Fibroblast of skin of right quadriceps (primary cell): ENCODE measurements around the gene ZMIZ1.
A peak's percentile ranks its signal among the peaks of the same experiment; 100 is the strongest.
"Not testable (repeated sequence)": the region's sequence is repeated elsewhere in the genome, so short reads cannot be mapped to it uniquely, and the experiment has no call there.

Experiments used
- DNase-seq: peaks from one replicate; pipeline ENCODE4 v3.0.0-alpha.2; 2013

Gene ZMIZ1

GRCh38 chr10:79332610-79333315 lies 264.0 kb downstream of the ZMIZ1 start:
- not testable (repeated sequence) for DNase-seq

GRCh38 chr10:79333513-79333912 lies 264.7 kb downstream of the ZMIZ1 start:
- peak; percentile 80 for DNase-seq

GRCh38 chr10:79334573-79334972 lies 265.8 kb downstream of the ZMIZ1 start:
- DNase-seq: no peak

- no peak for DNase-seq
Measured at GRCh38 chr10:79335094-79335469, 266.3 kb downstream of the ZMIZ1 start.

- no peak for DNase-seq
Measured at GRCh38 chr10:79335470-79336235, 266.9 kb downstream of the ZMIZ1 start.

GRCh38 chr10:79336276-79336675 lies 267.5 kb downstream of the ZMIZ1 start:
- no peak for DNase-seq

- DNase-seq: no peak
Measured at GRCh38 chr10:79336739-79337138, 268.0 kb downstream of the ZMIZ1 start.

- DNase-seq: not testable (repeated sequence)
Measured at GRCh38 chr10:79337783-79338469, 269.2 kb downstream of the ZMIZ1 start.

GRCh38 chr10:79339266-79339665 lies 270.5 kb downstream of the ZMIZ1 start:
- DNase-seq: no peak

GRCh38 chr10:79340646-79341244 lies 272.0 kb downstream of the ZMIZ1 start:
- DNase-seq: no peak

- DNase-seq: no peak
Measured at GRCh38 chr10:79342295-79342761, 273.6 kb downstream of the ZMIZ1 start.

GRCh38 chr10:79342811-79343561 lies 274.2 kb downstream of the ZMIZ1 start:
- DNase-seq: no peak

- DNase-seq: no peak
Measured at GRCh38 chr10:79344502-79345195, 275.9 kb downstream of the ZMIZ1 start.

GRCh38 chr10:79345241-79346011 lies 276.7 kb downstream of the ZMIZ1 start:
- no peak for DNase-seq

- no peak for DNase-seq
Measured at GRCh38 chr10:79346012-79346340, 277.2 kb downstream of the ZMIZ1 start.

- no peak for DNase-seq
Measured at GRCh38 chr10:79346388-79347225, 277.8 kb downstream of the ZMIZ1 start.

- DNase-seq: peak; percentile 90
Measured at GRCh38 chr10:79347226-79347893, 278.6 kb downstream of the ZMIZ1 start, which contains the start of gene PPIF. Gene PPIF, plus strand, starts transcription at chr10:79347469. Its CDS starts 80 bp downstream, at chr10:79347549.

- DNase-seq: peak; percentile 71
Measured at GRCh38 chr10:79347894-79348639, 279.3 kb downstream of the ZMIZ1 start.

- DNase-seq: no peak
Measured at GRCh38 chr10:79348640-79348988, 279.8 kb downstream of the ZMIZ1 start.
